SK-N-SH (cell line): ENCODE measurements around the gene SLCO3A1. TPM values are rescaled to one million over a fixed set of nuclear protein-coding genes. Genes with fewer than 3 reads are reported as not detected.

ENCODE experiments used
- CTCF ChIA-PET: fragments of 300-600, 350-600 bp; formaldehyde crosslinking; extraction: SDS; loops from one replicate; lab custom pipeline; 2021; lab: Yijun Ruan, JAX
- POLR2A ChIA-PET: fragments of 350-600 bp; sonication (Branson Sonifier 250); formaldehyde crosslinking; extraction: SDS; loops from one replicate; lab custom pipeline; 2020; ENCODE audit warnings: antibody characterized with exemption, inconsistent platforms; lab: Yijun Ruan, JAX
- DNase-seq: peaks from one replicate; pipeline ENCODE4 v3.0.0; 2012
- H2AFZ ChIP-seq: fragments of 200-600 bp; sonication (generic); 2 replicates; pipeline ENCODE4 v1.8.1; 2016; ENCODE audit warnings: antibody characterized with exemption, mild to moderate bottlenecking, low read depth
- H3F3A ChIP-seq: fragments of 200-600 bp; sonication (generic); replicated peaks from 2 replicates; pipeline ENCODE3; 2016; ENCODE audit warnings: antibody characterized with exemption, mild to moderate bottlenecking; ENCODE audit not compliant: insufficient read depth
- H3K27ac ChIP-seq, 2 experiments: fragments of 200-500 bp in 1 of 2; fragments of 200-600 bp in 1 of 2; sonication (Bioruptor generic) in 1 of 2; sonication (generic), shearing (Covaris generic) in 1 of 2; 2 replicates each; pipeline versions ENCODE4 v1.5.1 to v1.6.1; 2014 to 2016; ENCODE audit warnings: low read depth in 2 of 2, inconsistent platforms in 1 of 2, low read length in 1 of 2, mild to moderate bottlenecking in 1 of 2, mixed read lengths in 1 of 2
- H3K27me3 ChIP-seq: fragments of 200-600 bp; sonication (generic), shearing (Covaris generic); 2 replicates; pipeline ENCODE4 v1.6.1; 2016; ENCODE audit warnings: mixed run types; ENCODE audit not compliant: insufficient read depth
- H3K36me3 ChIP-seq, 2 experiments: fragments of 200-500 bp in 1 of 2; fragments of 200-600 bp in 1 of 2; sonication (Bioruptor generic) in 1 of 2; sonication (generic) in 1 of 2; replicated peaks in 1 of 2; 2 replicates each; pipeline versions ENCODE3 to v1.5.1; 2014 to 2016; ENCODE audit warnings: low read length in 1 of 2, mild to moderate bottlenecking in 1 of 2; ENCODE audit not compliant: insufficient read depth in 2 of 2, control insufficient read depth in 1 of 2
- H3K4me1 ChIP-seq, 2 experiments: fragments of 200-500 bp in 1 of 2; fragments of 200-600 bp in 1 of 2; sonication (Bioruptor generic) in 1 of 2; sonication (generic), shearing (Covaris generic) in 1 of 2; 2 replicates each; pipeline versions ENCODE4 v1.5.1 to v1.6.1; 2014 to 2016; ENCODE audit warnings: low read depth in 1 of 2, low read length in 1 of 2, mixed run types in 1 of 2; ENCODE audit not compliant: insufficient read depth in 2 of 2, control insufficient read depth in 1 of 2
- H3K4me2 ChIP-seq: fragments of 200-600 bp; sonication (generic), shearing (Covaris generic); 2 replicates; pipeline ENCODE4 v1.6.1; 2017; ENCODE audit warnings: mixed run types
- H3K4me3 ChIP-seq, 2 experiments: fragments of 200-500 bp in 1 of 2; fragments of 200-600 bp in 1 of 2; sonication (Bioruptor generic) in 1 of 2; sonication (generic), shearing (Covaris generic) in 1 of 2; 2 replicates each; pipeline versions ENCODE4 v1.5.1 to v1.8.1; 2014 to 2016; ENCODE audit warnings: low read depth in 2 of 2, inconsistent platforms in 1 of 2, low read length in 1 of 2, mild to moderate bottlenecking in 1 of 2, mixed read lengths in 1 of 2, moderate library complexity in 1 of 2
- H3K79me2 ChIP-seq: fragments of 200-600 bp; sonication (generic); 2 replicates; pipeline ENCODE4 v1.8.1; 2017; ENCODE audit warnings: mild to moderate bottlenecking; ENCODE audit not compliant: insufficient read depth
- H3K9ac ChIP-seq: fragments of 200-600 bp; sonication (generic); 2 replicates; pipeline ENCODE4 v1.6.1; 2017; ENCODE audit warnings: mixed run types
- H3K9me2 ChIP-seq: fragments of 200-600 bp; sonication (generic); 2 replicates; pipeline ENCODE4 v1.6.1; 2017; ENCODE audit warnings: mixed run types
- H3K9me3 ChIP-seq: fragments of 200-600 bp; sonication (generic); 2 replicates; pipeline ENCODE4 v1.6.1; 2017; ENCODE audit warnings: mixed run types, mild to moderate bottlenecking, moderate library complexity
- H4K20me1 ChIP-seq: fragments of 200-600 bp; sonication (generic); 2 replicates; pipeline ENCODE4 v1.6.1; 2017; ENCODE audit warnings: mild to moderate bottlenecking, mixed run types; ENCODE audit not compliant: insufficient read depth
- CHD2 ChIP-seq: fragments of 150-350 bp; IDR thresholded peaks from 2 replicates; pipeline ENCODE4 v1.6.1; 2018; ENCODE audit warnings: low read length; ENCODE audit not compliant: partially characterized antibody
- CTCF ChIP-seq: fragments of 200-600 bp; sonication (generic); IDR thresholded peaks from 2 replicates; pipeline ENCODE4 v1.6.1; 2017; ENCODE audit warnings: antibody characterized with exemption, mild to moderate bottlenecking, moderate library complexity
- EZH2phosphoT487 ChIP-seq: fragments of 200-600 bp; sonication (generic); IDR thresholded peaks from 2 replicates; pipeline ENCODE4 v1.6.1; 2017; ENCODE audit warnings: low read depth, mixed run types, mild to moderate bottlenecking, antibody characterized with exemption, moderate library complexity, borderline replicate concordance
- FOSL2 ChIP-seq: IDR thresholded peaks from 2 replicates; pipeline ENCODE4 v1.4.0; 2012; ENCODE audit warnings: low read depth, mild to moderate bottlenecking, moderate library complexity, borderline replicate concordance
- FOXJ3 ChIP-seq: sonication (generic); formaldehyde crosslinking; IDR thresholded peaks from 2 replicates; pipeline ENCODE4 v1.5.1; 2020; ENCODE audit warnings: mild to moderate bottlenecking, missing genetic modification reagents
- FOXM1 ChIP-seq: IDR thresholded peaks from 2 replicates; pipeline ENCODE4 v1.4.0; 2012; ENCODE audit warnings: low read depth, mild to moderate bottlenecking
- GABPA ChIP-seq: IDR thresholded peaks from 2 replicates; pipeline ENCODE4 v1.4.0; 2012; ENCODE audit warnings: low read depth, mild to moderate bottlenecking
- JUND ChIP-seq: IDR thresholded peaks from 2 replicates; pipeline ENCODE4 v1.4.0; 2012
- MAX ChIP-seq: IDR thresholded peaks from 2 replicates; pipeline ENCODE4 v1.4.0; 2012; ENCODE audit warnings: low read depth
- MXI1 ChIP-seq: IDR thresholded peaks from 2 replicates; pipeline ENCODE4 v1.6.1; 2012; ENCODE audit warnings: mild to moderate bottlenecking, low read depth, low read length, improper control_type of control experiment
- NRF1 ChIP-seq: IDR thresholded peaks from 2 replicates; pipeline ENCODE4 v1.6.1; 2012; ENCODE audit warnings: low read depth, mild to moderate bottlenecking, low read length
- POLR2AphosphoS5 ChIP-seq: IDR thresholded peaks from 2 replicates; pipeline ENCODE4 v1.6.1; 2012; ENCODE audit warnings: low read depth, low read length
- RAD21 ChIP-seq: IDR thresholded peaks from 2 replicates; pipeline ENCODE4 v1.6.1; 2012; ENCODE audit warnings: mild to moderate bottlenecking, low read length
- RXRA ChIP-seq: IDR thresholded peaks from 2 replicates; pipeline ENCODE4 v1.4.0; 2012; ENCODE audit warnings: low read depth, mild to moderate bottlenecking, borderline replicate concordance
- SIN3A ChIP-seq: IDR thresholded peaks from 2 replicates; pipeline ENCODE4 v1.6.1; 2012; ENCODE audit warnings: low read depth, mild to moderate bottlenecking, low read length, moderate library complexity, borderline replicate concordance
- TAF1 ChIP-seq: IDR thresholded peaks from 2 replicates; pipeline ENCODE4 v1.6.1; 2012; ENCODE audit warnings: low read depth, mild to moderate bottlenecking, low read length, moderate library complexity, borderline replicate concordance
- TEAD4 ChIP-seq: IDR thresholded peaks from 2 replicates; pipeline ENCODE4 v1.4.0; 2012; ENCODE audit warnings: mild to moderate bottlenecking, borderline replicate concordance; ENCODE audit not compliant: insufficient read depth
- WGBS: methylation state at CpG from one replicate; pipeline ENCODE4 v1.1.6; 2017; ENCODE audit warnings: low lambda C conversion rate; 5-methylcytosine and 5-hydroxymethylcytosine counted together
- polyA plus RNA-seq, 3 experiments: library from polyadenylated mRNA; depleted of rRNA; stranded (reverse); fragments of >200 nt; gene quantifications; 2 replicates each; pipeline ENCODE4 v1.2.3, GENCODE V29; 2012
- TF ChIP-seq, protein P1 (sequence below): IDR thresholded peaks from 2 replicates; pipeline ENCODE4 v1.4.0; 2012; ENCODE audit warnings: low read depth, borderline replicate concordance
- TF ChIP-seq, protein P2 (sequence below): fragments of 150-350 bp; IDR thresholded peaks from 2 replicates; pipeline ENCODE4 v1.6.1; 2016; ENCODE audit warnings: mild to moderate bottlenecking, low read depth, low read length
- TF ChIP-seq, protein P3 (sequence below): IDR thresholded peaks from 2 replicates; pipeline ENCODE4 v1.4.0; 2012; ENCODE audit warnings: low read depth, borderline replicate concordance

Gene SLCO3A1
- polyA plus RNA-seq, 1 of the 3 experiments (the other 2 are of a cell fraction): 19.7 TPM

DNA sequence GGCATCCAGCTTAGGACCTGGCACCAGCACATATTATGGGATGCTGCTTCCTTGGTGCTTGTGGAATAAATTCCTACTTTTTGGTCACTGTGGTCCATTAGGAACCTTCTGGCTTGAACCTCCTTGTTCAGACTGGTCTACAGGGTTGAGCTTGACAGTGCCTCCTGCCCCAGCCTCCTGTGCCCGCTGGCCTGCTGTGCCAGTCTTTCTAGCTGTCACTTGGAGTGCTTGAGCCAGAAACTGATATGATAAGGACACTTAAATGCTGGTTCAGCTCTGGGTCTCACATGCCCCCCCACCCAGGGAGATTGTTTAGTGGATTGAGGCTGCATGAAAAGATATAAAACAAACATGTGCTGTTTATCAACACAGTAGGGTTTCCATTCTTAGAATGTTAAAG lies 147.8 kb downstream of the SLCO3A1 start:
- 83% methylated on average over 1 of the region's 1 CpG for WGBS
- no peak for DNase-seq
- H3K9me2 ChIP-seq: no peaks in the 10 kb centered on the region

More for the DNA sequence above, 147.8 kb downstream of the SLCO3A1 start:
- H3K27ac ChIP-seq: no peak overlapping the region
- H3K79me2 ChIP-seq: peaks cover 9% of the 10 kb centered on the region; the same call in 1 of the 2 replicates
- no peak overlapping the region for H2AFZ ChIP-seq
- POLR2A ChIA-PET: no interaction called here
- no peak for TF ChIP-seq EZH2phosphoT487
- no peak for TF ChIP-seq TEAD4
- TF ChIP-seq FOSL2: no peak
- no peak for TF ChIP-seq FOXM1
- no peak for TF ChIP-seq MAX
- TF ChIP-seq TAF1: no peak
- no peak for TF ChIP-seq RAD21
- TF ChIP-seq, protein P1, sequence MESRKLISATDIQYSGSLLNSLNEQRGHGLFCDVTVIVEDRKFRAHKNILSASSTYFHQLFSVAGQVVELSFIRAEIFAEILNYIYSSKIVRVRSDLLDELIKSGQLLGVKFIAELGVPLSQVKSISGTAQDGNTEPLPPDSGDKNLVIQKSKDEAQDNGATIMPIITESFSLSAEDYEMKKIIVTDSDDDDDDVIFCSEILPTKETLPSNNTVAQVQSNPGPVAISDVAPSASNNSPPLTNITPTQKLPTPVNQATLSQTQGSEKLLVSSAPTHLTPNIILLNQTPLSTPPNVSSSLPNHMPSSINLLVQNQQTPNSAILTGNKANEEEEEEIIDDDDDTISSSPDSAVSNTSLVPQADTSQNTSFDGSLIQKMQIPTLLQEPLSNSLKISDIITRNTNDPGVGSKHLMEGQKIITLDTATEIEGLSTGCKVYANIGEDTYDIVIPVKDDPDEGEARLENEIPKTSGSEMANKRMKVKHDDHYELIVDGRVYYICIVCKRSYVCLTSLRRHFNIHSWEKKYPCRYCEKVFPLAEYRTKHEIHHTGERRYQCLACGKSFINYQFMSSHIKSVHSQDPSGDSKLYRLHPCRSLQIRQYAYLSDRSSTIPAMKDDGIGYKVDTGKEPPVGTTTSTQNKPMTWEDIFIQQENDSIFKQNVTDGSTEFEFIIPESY: no peak
- TF ChIP-seq NRF1: no peak
- TF ChIP-seq SIN3A: no peak
- TF ChIP-seq CTCF: no peak
- TF ChIP-seq, protein P2, sequence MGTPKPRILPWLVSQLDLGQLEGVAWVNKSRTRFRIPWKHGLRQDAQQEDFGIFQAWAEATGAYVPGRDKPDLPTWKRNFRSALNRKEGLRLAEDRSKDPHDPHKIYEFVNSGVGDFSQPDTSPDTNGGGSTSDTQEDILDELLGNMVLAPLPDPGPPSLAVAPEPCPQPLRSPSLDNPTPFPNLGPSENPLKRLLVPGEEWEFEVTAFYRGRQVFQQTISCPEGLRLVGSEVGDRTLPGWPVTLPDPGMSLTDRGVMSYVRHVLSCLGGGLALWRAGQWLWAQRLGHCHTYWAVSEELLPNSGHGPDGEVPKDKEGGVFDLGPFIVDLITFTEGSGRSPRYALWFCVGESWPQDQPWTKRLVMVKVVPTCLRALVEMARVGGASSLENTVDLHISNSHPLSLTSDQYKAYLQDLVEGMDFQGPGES: no peak
- TF ChIP-seq JUND: no peak
- no peak for TF ChIP-seq MXI1
- no peak for TF ChIP-seq GABPA
- TF ChIP-seq FOXJ3: no peak
- TF ChIP-seq RXRA: no peak
- TF ChIP-seq, protein P3, sequence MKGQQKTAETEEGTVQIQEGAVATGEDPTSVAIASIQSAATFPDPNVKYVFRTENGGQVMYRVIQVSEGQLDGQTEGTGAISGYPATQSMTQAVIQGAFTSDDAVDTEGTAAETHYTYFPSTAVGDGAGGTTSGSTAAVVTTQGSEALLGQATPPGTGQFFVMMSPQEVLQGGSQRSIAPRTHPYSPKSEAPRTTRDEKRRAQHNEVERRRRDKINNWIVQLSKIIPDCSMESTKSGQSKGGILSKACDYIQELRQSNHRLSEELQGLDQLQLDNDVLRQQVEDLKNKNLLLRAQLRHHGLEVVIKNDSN: no peak
- TF ChIP-seq CHD2: no peak
- TF ChIP-seq POLR2AphosphoS5: no peak
- TF ChIP-seq, all 33 proteins: peak for 0
- H3F3A ChIP-seq: no peaks in the 10 kb centered on the region
- H3K4me3 ChIP-seq: no peak overlapping the region
- no peaks in the 10 kb centered on the region for H3K27me3 ChIP-seq
- no peaks in the 10 kb centered on the region for H3K36me3 ChIP-seq
- CTCF ChIA-PET: interaction anchor here (0.6 to 1.2 kb wide), 2 partner anchors 11 to 77 kb away, joined by 3 to 4 read pairs; no protein-coding TSS in a partner anchor
- H4K20me1 ChIP-seq: peaks cover 4% of the 10 kb centered on the region; the same call in 1 of the 2 replicates
- peaks cover 0 to 28% of the 10 kb centered on the region in 2 experiments; a peak in 2 of 4 replicates for H3K4me1 ChIP-seq
- H3K9me3 ChIP-seq: no peaks in the 10 kb centered on the region
- no peak overlapping the region for H3K9ac ChIP-seq
- no peak overlapping the region for H3K4me2 ChIP-seq
